NCI-H146 treated with DMSO at 0.1 percent for 48 hours (cell line): ENCODE measurements around the gene PLEKHB1.

Experiments used
- DNase-seq: peaks from one replicate; lab custom pipeline; 2025; ENCODE audit not compliant: unreplicated experiment; lab: John Stamatoyannopoulos, UW

PLEKHB1 gene, protein sequence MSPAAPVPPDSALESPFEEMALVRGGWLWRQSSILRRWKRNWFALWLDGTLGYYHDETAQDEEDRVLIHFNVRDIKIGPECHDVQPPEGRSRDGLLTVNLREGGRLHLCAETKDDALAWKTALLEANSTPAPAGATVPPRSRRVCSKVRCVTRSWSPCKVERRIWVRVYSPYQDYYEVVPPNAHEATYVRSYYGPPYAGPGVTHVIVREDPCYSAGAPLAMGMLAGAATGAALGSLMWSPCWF

DNA sequence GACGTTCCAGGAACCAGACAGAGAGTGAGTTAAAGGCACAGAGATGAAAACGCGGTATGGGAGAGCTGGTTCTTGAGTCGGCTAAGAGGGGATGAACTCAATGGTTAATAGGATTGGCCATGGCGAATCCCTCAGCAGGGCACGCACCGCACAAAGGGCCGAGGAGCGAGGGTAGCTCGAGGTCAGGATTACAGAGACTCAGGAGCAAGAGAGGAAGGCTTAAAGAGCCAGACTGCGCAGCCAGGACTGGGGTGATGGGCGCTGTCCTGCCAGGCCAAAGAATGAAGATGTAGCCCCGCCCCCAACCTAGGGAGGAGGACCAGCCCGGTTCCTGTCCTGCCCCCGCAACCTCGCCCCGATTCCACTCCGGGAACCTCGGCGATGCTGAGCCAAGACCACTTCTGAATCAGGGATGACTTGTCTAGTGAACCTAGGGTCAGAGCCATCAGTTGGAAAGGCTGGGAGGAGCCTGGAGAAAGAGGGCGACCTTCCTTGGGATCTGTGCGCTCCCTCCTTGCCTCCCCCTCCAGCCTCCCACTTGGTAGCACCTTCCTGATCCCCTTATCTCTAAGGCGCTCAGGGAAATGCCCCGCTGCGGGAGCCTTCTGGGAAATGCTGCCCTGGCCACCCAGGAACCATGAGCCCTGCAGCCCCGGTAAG lies at the start of gene PLEKHB1:
PLEKHB1 (plus strand) TSS at position 610 of the 660 bp plus-strand sequence; CDS start at position 638, 28 bp downstream.
- no peak for DNase-seq

GRCh38 chr11:73597336-73597955 lies 48.9 kb upstream of the PLEKHB1 start:
- DNase-seq: no peak

DNA sequence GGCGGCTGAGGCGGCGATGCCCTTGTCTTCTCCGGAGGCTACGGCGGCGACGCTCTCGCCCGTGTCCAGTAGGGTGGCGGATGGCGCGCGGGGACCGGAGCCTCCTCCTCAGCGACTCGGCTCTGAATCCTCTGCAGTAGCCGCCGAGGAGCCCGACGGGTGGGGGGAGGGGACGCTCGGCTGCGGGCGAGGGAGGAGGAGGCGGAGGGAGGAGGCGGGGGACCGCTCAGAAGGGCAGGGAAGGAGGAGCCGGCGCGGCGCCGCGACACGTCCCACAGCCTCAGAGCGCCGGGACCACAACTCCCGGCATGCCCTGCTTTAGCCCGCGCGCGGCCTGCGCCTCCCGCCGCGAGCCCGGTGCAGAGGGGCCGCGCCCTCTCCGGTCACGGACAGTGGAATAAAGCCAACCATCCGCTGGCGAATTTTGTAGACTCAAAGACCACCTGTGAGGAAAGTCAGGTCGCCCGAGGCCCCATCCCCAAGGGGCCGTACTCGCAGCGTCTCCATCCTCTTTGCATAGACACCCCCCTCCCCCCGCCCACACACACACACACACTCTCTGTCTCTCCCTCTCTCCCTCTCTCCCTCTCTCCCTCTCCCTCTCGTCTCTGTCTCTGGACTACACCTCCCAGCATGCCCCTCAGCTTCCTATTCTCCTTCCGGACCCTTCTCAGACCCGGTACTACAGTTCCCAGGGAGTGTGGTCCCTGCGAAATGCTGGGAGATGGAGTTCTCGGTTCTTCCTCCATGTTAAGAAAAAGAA lies 48.2 kb upstream of the PLEKHB1 start, which contains the start of gene FAM168A:
FAM168A (minus strand) TSS at position 157 of the 763 bp plus-strand sequence. CDS start 129,638 bp downstream, outside the sequence.
- peak; percentile 98 for DNase-seq

- no peak for DNase-seq
These were observed 47.5 kb upstream of the PLEKHB1 start for GRCh38 chr11:73598719-73599379.

- DNase-seq: no peak
These were observed 33.7 kb upstream of the PLEKHB1 start for GRCh38 chr11:73612601-73613140.

DNA sequence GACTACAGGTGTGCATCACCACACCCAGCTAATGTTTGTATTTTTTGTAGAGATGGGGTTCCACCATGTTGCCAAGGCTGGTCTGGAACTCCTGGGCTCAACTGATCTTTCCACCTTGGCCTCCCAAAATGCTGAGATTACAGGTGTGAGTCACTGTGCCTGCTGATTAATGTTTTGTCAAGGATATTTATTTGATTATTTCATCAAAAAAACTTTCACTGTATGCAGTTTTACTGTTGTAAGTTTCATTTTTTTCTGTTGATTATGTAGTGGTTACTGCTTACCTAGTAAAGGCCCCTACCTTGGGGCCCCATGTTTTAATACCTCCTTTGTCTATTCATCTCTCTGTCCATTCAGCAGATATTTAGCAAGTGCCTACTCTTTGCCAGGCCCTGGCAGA lies 31.8 kb upstream of the PLEKHB1 start:
- DNase-seq: no peak

GRCh38 chr11:73622926-73623593 lies 23.3 kb upstream of the PLEKHB1 start:
- DNase-seq: no peak

GRCh38 chr11:73623686-73624085 lies 22.7 kb upstream of the PLEKHB1 start:
- DNase-seq: no peak

DNA sequence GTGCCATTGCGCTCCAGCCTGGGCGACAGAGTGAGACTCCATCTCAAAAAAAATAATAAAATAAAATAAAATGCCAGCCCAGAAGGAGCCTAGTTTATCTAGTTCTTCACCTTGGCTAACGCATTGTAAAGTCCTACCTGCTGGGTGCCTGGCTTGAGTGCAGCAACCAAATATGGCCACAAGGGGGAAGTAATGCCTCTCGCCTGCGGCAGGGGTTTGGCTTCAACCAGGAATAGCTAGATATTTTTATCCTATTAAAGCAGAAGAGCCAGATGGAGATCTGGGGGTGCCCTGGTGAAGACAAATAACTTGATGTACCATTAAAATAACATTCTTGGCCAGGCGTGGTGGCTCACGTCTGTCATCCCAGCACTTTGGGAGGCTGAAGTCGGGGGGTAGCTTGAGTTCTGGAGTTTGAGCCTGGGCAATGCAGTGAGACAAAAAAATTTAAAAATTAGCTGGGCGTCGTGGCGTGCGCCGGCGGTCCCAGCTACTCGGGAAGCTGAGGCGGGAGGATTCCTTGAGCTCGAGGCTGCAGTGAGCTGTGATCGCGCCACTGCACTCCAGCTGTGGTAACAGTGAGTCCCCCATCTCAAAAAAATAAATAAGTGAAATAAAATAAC lies 20.6 kb upstream of the PLEKHB1 start:
- peak; percentile 63 for DNase-seq

DNA sequence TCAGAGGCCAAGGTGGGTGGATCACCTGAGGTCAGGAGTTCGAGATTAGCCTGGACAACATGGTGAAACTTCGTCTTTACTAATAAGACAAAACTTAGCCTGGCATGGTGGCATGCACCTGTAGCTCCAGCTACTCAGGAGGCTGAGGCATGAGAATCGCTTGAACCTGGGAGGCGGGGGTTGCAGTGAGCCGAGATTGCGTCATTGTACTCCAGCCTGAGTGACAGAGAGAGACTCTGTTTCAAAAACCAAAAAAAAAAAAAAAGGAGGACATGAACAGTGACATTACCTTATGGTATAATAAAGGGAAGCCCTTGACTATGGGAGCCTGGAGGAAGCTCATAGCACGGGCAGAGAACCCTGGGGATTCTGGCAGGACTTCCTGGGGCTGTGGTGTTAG lies 16.5 kb upstream of the PLEKHB1 start:
- DNase-seq: no peak

DNA sequence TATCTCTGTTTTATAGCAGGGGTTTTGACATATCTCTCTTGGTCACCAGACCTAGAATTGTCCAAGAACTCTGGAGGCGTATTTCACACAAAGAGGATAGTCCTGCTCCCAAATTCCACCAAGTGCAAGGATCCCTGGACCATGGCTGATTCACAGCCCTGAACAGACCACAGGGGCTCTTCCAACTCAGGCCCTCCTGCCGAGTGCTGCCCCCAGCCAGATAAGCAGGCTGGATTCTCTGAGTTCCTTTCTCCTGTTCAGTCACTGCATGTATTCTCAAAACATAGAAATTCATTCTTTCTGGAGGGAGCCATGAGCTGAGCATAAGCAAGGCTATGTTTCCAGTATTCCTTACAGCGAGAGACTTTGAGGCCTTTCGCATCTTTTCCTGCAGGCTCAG lies 13.4 kb upstream of the PLEKHB1 start:
- DNase-seq: no peak

- DNase-seq: no peak
These were observed 12.4 kb upstream of the PLEKHB1 start for GRCh38 chr11:73633999-73634398.

- DNase-seq: no peak
These were observed 10.7 kb upstream of the PLEKHB1 start for GRCh38 chr11:73635721-73636120.

DNA sequence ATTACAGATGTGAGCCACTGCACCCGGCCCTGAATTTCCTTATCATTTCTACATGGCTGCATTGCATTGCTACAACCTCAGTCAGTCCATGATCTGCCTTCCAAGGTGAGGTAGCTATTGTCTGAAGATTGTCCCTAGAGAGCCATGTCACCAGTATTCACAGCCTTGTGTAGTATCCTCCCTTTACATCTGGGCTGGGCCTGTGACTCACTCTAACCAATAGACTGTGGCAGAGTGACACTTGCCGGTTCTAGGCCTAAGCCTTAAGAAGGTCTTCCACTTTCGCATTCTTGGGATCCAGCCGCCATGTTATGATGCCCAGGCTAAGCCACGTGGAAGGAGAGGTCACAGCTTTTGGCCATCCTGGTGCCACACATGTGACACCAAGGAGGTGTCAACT lies 10.1 kb upstream of the PLEKHB1 start:
- DNase-seq: no peak

- DNase-seq: no peak
These were observed 9.4 kb upstream of the PLEKHB1 start for GRCh38 chr11:73637012-73637411.

DNA sequence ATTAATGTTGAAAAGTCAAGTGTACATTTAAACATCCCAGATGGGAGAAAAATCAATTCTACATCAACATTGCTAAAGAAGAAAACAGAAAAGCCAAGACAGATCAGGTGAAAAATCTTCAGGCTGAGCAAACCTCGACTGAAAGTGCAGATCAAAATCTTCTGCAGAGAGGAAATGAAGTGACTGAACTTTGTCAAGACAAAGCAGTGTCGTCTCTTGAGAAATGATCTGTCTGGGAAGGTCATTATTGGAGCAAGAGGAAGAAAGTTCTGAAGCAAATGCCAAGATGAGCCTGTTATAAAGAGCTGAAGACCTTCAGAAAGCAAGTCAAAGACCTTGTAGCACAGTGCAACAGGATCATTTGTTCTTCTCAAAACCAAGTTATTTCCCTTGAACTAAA lies 5.8 kb upstream of the PLEKHB1 start:
- DNase-seq: no peak

GRCh38 chr11:73641668-73642067 lies 4.7 kb upstream of the PLEKHB1 start:
- DNase-seq: no peak

DNA sequence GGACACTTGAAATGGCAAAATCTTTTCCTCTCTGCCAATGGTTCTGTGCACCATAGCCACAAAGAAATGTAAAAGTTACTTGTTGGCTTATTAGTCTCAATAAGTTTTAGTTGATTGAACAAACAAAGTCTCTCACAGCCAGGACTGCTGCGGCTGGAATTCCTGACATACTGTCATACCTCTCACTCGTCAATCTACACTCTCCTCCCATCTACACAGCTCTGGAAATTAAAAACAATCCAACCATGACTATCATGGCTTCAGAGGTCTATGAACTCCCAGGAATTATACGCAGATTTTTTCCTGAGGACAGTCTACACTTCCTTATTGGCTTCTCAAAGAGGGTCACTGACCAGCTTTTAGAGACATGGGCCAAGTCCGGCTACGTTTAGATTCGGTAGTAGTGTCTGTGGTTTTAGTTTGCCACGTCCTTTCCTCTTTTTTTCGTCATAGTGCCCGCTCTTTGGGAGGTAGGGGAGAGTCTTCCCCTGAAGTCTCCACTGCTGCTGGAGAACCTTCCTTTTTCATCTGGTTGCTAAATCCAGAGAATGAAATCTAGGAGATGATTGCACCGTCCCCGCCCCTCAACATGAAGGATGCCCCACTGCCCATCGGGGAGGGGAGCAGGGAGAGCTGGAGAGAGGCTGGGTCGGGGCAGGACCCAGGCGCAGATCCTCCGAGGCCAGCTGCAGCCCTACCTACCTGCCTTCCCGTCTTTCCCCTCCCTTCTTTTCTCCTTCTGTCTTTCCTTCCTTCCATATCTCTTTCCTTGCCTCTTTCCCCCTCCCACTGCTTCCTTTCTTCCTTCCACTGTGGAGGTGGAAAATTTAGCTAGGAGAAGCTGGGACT lies 1.0 kb upstream of the PLEKHB1 start:
- no peak for DNase-seq
